MM.1S (cell line): Measurements from ENCODE around the gene ASPN.

Experiments used
- DNase-seq: peaks from one replicate; pipeline ENCODE4 v3.0.0-alpha.2; 2015
- H2AFZ ChIP-seq: fragments of 300-600 bp; sonication (generic); 2 replicates; pipeline ENCODE4 v1.6.0; 2016; ENCODE audit warnings: antibody characterized with exemption, low read length
- H3F3A ChIP-seq: fragments of 300-600 bp; sonication (generic); 2 replicates; pipeline ENCODE4 v1.6.1; 2016; ENCODE audit warnings: mild to moderate bottlenecking, antibody characterized with exemption, low read length, moderate library complexity, mixed read lengths; ENCODE audit not compliant: insufficient read depth
- H3K27ac ChIP-seq: fragments of 300-600 bp; sonication (generic); 2 replicates; pipeline ENCODE4 v1.5.1; 2016; ENCODE audit warnings: mild to moderate bottlenecking, low read length
- H3K27me3 ChIP-seq: fragments of 300-600 bp; sonication (generic); replicated peaks from 2 replicates; pipeline ENCODE4 v1.6.0; 2016; ENCODE audit warnings: low read length; ENCODE audit not compliant: insufficient read depth
- H3K36me3 ChIP-seq: fragments of 300-600 bp; sonication (generic); replicated peaks from 2 replicates; pipeline ENCODE4 v1.6.1; 2016; ENCODE audit warnings: mild to moderate bottlenecking, low read length, mixed read lengths; ENCODE audit not compliant: insufficient read depth
- H3K4me1 ChIP-seq: fragments of 300-600 bp; sonication (generic); 2 replicates; pipeline ENCODE4 v1.6.1; 2016; ENCODE audit warnings: low read length, mixed read lengths
- H3K4me2 ChIP-seq: fragments of 300-600 bp; sonication (generic); 2 replicates; pipeline ENCODE4 v1.6.0; 2016; ENCODE audit warnings: low read depth, low read length
- H3K4me3 ChIP-seq: fragments of 300-600 bp; sonication (generic); 2 replicates; pipeline ENCODE4 v1.5.1; 2016; ENCODE audit warnings: low read length, mixed read lengths
- H3K79me2 ChIP-seq: fragments of 300-600 bp; sonication (generic); 2 replicates; pipeline ENCODE4 v1.6.1; 2016; ENCODE audit warnings: mixed run types, low read length, mixed read lengths
- H3K9ac ChIP-seq: fragments of 300-600 bp; sonication (generic); 2 replicates; pipeline ENCODE4 v1.6.1; 2016; ENCODE audit warnings: low read length, mixed read lengths
- H3K9me2 ChIP-seq: fragments of 300-600 bp; sonication (generic); replicated peaks from 2 replicates; pipeline ENCODE4 v1.6.1; 2016; ENCODE audit warnings: mild to moderate bottlenecking, low read length, mixed read lengths; ENCODE audit not compliant: insufficient read depth
- H3K9me3 ChIP-seq: fragments of 300-600 bp; sonication (generic); replicated peaks from 2 replicates; pipeline ENCODE4 v1.6.1; 2016; ENCODE audit warnings: mild to moderate bottlenecking, low read length, mixed read lengths; ENCODE audit not compliant: insufficient read depth
- H4K20me1 ChIP-seq: fragments of 300-600 bp; sonication (generic); 2 replicates; pipeline ENCODE4 v1.6.1; 2016; ENCODE audit warnings: mild to moderate bottlenecking, low read length, moderate library complexity, mixed read lengths; ENCODE audit not compliant: insufficient read depth
- CTCF ChIP-seq: fragments of 300-600 bp; sonication (generic); IDR thresholded peaks from 2 replicates; pipeline ENCODE4 v1.5.1; 2016; ENCODE audit warnings: antibody characterized with exemption, low read length, mixed read lengths
- EZH2 ChIP-seq: fragments of 300-600 bp; sonication (generic); optimal IDR thresholded peaks from 2 replicates; pipeline ENCODE3; 2017; ENCODE audit warnings: low read depth, mild to moderate bottlenecking, antibody characterized with exemption, low read length, mixed read lengths
- EZH2phosphoT487 ChIP-seq: fragments of 300-600 bp; sonication (generic); IDR thresholded peaks from 2 replicates; pipeline ENCODE4 v1.6.1; 2018; ENCODE audit warnings: antibody characterized with exemption, low read length

ASPN gene

GRCh38 chr9:92503156-92503555 is 20.9 kb upstream of the ASPN start:
- Histone ChIP-seq H3K4me2 (no peak overlapping the region), H3K27me3 (no peaks in the 10 kb centered on the region), H3K9me2 (no peaks in the 10 kb centered on the region), H3K4me3 (no peak overlapping the region), H4K20me1 (no peaks in the 10 kb centered on the region), H3F3A (no peaks in the 10 kb centered on the region), H3K36me3 (no peaks in the 10 kb centered on the region), H3K9ac (no peak overlapping the region), H2AFZ (no peak overlapping the region), H3K4me1 (no peaks in the 10 kb centered on the region), H3K79me2 (no peaks in the 10 kb centered on the region), H3K27ac (no peak overlapping the region), H3K9me3 (no peaks in the 10 kb centered on the region)
- DNase-seq, result no peak
- TF ChIP-seq EZH2phosphoT487 (no peak), EZH2 (no peak), CTCF (no peak)

- H3K79me2 ChIP-seq, result no peaks in the 10 kb centered on the region
- DNase-seq, result peak; percentile 43
- H2AFZ ChIP-seq, result no peak overlapping the region
- H3K9me3 ChIP-seq, result no peaks in the 10 kb centered on the region
- TF ChIP-seq CTCF, result peak; percentile 61
- TF ChIP-seq EZH2phosphoT487, result no peak
- no peak overlapping the region for H3K4me2 ChIP-seq
- H3K4me1 ChIP-seq, result no peaks in the 10 kb centered on the region
- no peak overlapping the region for H3K9ac ChIP-seq
- no peaks in the 10 kb centered on the region for H4K20me1 ChIP-seq
- no peaks in the 10 kb centered on the region for H3F3A ChIP-seq
- no peaks in the 10 kb centered on the region for H3K27me3 ChIP-seq
- no peaks in the 10 kb centered on the region for H3K9me2 ChIP-seq
- no peak overlapping the region for H3K4me3 ChIP-seq
- no peaks in the 10 kb centered on the region for H3K36me3 ChIP-seq
- no peak overlapping the region for H3K27ac ChIP-seq
Observed at GRCh38 chr9:92501671-92502393, 19.5 kb upstream of the ASPN start.

GRCh38 chr9:92500725-92501124 is 18.4 kb upstream of the ASPN start:
- Histone ChIP-seq H3K79me2 (no peaks in the 10 kb centered on the region), H3K4me2 (no peak overlapping the region), H3F3A (no peaks in the 10 kb centered on the region), H3K27me3 (no peaks in the 10 kb centered on the region), H2AFZ (no peak overlapping the region), H4K20me1 (no peaks in the 10 kb centered on the region), H3K36me3 (no peaks in the 10 kb centered on the region), H3K4me1 (no peaks in the 10 kb centered on the region), H3K9me2 (no peaks in the 10 kb centered on the region), H3K4me3 (no peak overlapping the region), H3K27ac (no peak overlapping the region), H3K9ac (no peak overlapping the region), H3K9me3 (no peaks in the 10 kb centered on the region)
- no peak for DNase-seq
- TF ChIP-seq EZH2phosphoT487 (no peak), CTCF (no peak), EZH2 (no peak)
